H1 (cell line): ENCODE results near the gene R3HDM4. TPM values are rescaled to one million over a fixed set of nuclear protein-coding genes. Genes with fewer than 3 reads are reported as not detected.

Experiments
- CTCF ChIA-PET: fragments of 300-600 bp; sonication (Branson Sonifier 250); formaldehyde crosslinking; loops from one replicate; lab custom pipeline; 2021; ENCODE audit not compliant: partially characterized antibody; lab: Charles Lee
- POLR2A ChIA-PET: fragments of 300-600 bp; sonication (Branson Sonifier 250); formaldehyde crosslinking; loops from one replicate; lab custom pipeline; 2021; ENCODE audit warnings: inconsistent platforms; ENCODE audit not compliant: partially characterized antibody; lab: Charles Lee
- DNase-seq, 2 experiments: peaks; one replicate each; pipeline versions ENCODE4 v3.0.0 to v3.0.0-alpha.2; 2010 to 2022; ENCODE audit warnings: low spot score in 2 of 2, low read depth in 1 of 2, mixed read lengths in 1 of 2
- FAIRE-seq: peaks from 2 replicates; lab custom pipeline; 2011; peaks lifted over from hg19 to GRCh38; lab: Jason Lieb, UNC
- H2AFZ ChIP-seq: 2 replicates; pipeline ENCODE4 v1.8.1; 2012; ENCODE audit warnings: low read length, inconsistent platforms
- H2AK5ac ChIP-seq: 2 replicates; pipeline ENCODE4 v1.6.1; 2013; ENCODE audit warnings: low read depth, low read length
- H2BK120ac ChIP-seq: replicated peaks from 2 replicates; pipeline ENCODE3; 2013; ENCODE audit warnings: low read depth, low read length, inconsistent platforms
- H2BK12ac ChIP-seq: 2 replicates; pipeline ENCODE4 v1.6.1; 2013; ENCODE audit warnings: low read depth, low read length
- H2BK15ac ChIP-seq: 2 replicates; pipeline ENCODE4 v1.6.1; 2013; ENCODE audit warnings: low read length
- H2BK20ac ChIP-seq: 2 replicates; pipeline ENCODE4 v1.6.1; 2013; ENCODE audit warnings: low read length
- H2BK5ac ChIP-seq: 2 replicates; pipeline ENCODE4 v1.6.1; 2013; ENCODE audit warnings: low read depth, low read length
- H3K14ac ChIP-seq: 2 replicates; pipeline ENCODE4 v1.6.1; 2013; ENCODE audit warnings: inconsistent platforms; ENCODE audit not compliant: insufficient read length
- H3K18ac ChIP-seq: 2 replicates; pipeline ENCODE4 v1.6.1; 2013; ENCODE audit warnings: low read length; ENCODE audit errors: extremely low read depth
- H3K23ac ChIP-seq: 2 replicates; pipeline ENCODE4 v1.6.1; 2013; ENCODE audit warnings: inconsistent platforms; ENCODE audit not compliant: insufficient read length
- H3K23me2 ChIP-seq: 2 replicates; pipeline ENCODE4 v1.6.1; 2013; ENCODE audit warnings: low read depth, low read length
- H3K27ac ChIP-seq: 2 replicates; pipeline ENCODE4 v1.6.1; 2011; ENCODE audit warnings: low read depth, low read length, inconsistent platforms
- H3K27me3 ChIP-seq, 4 experiments: replicated peaks in 1 of 4; 1 replicate in 1 of 4; 2 replicates in 3 of 4; pipeline versions ENCODE4 v1.6.1 to v1.8.1; 2011 to 2013; ENCODE audit warnings: low read length in 3 of 4, mild to moderate bottlenecking in 3 of 4, inconsistent platforms in 2 of 4, mixed read lengths in 2 of 4, moderate library complexity in 1 of 4; ENCODE audit not compliant: control insufficient read depth in 3 of 4, insufficient read depth in 3 of 4; ENCODE audit errors: extremely low read depth in 1 of 4
- H3K36me3 ChIP-seq, 4 experiments: 2 replicates each; pipeline versions ENCODE4 v1.6.1 to v1.8.1; 2011 to 2013; ENCODE audit warnings: mild to moderate bottlenecking in 4 of 4, low read length in 3 of 4, moderate library complexity in 2 of 4, control low read depth in 1 of 4, inconsistent platforms in 1 of 4; ENCODE audit not compliant: insufficient read depth in 4 of 4, control insufficient read depth in 2 of 4
- H3K4ac ChIP-seq: replicated peaks from 2 replicates; pipeline ENCODE3; 2013; ENCODE audit warnings: low read length, low read depth, mixed read lengths, inconsistent platforms; ENCODE audit not compliant: insufficient read length
- H3K4me1 ChIP-seq, 4 experiments: replicated peaks in 1 of 4; 1 replicate in 1 of 4; 2 replicates in 3 of 4; pipeline versions ENCODE4 v1.6.1 to v1.8.1; 2011 to 2013; ENCODE audit warnings: low read length in 3 of 4, inconsistent platforms in 2 of 4, mixed read lengths in 1 of 4; ENCODE audit not compliant: insufficient read depth in 4 of 4, control insufficient read depth in 3 of 4
- H3K4me2 ChIP-seq, 2 experiments: 2 replicates each; pipeline versions ENCODE4 v1.6.1 to v1.8.1; 2011 to 2013; ENCODE audit warnings: low read depth in 2 of 2, low read length in 2 of 2, control low read depth in 1 of 2, inconsistent platforms in 1 of 2, mild to moderate bottlenecking in 1 of 2; ENCODE audit not compliant: insufficient read depth in 1 of 2
- H3K4me3 ChIP-seq, 4 experiments: fragments of 200-600, 300-600 bp in 1 of 4; sonication (generic), shearing (Covaris generic), sonication (Bioruptor Twin) in 1 of 4; 2 replicates each; pipeline versions ENCODE4 v1.5.1 to v1.8.1; 2011 to 2016; ENCODE audit warnings: low read length in 4 of 4, low read depth in 3 of 4, control low read depth in 2 of 4, inconsistent platforms in 2 of 4, mild to moderate bottlenecking in 2 of 4, mixed read lengths in 1 of 4, moderate library complexity in 1 of 4; ENCODE audit not compliant: insufficient read depth in 2 of 4; ENCODE audit errors: extremely low read depth in 1 of 4
- H3K56ac ChIP-seq: replicated peaks from 2 replicates; pipeline ENCODE3; 2013; ENCODE audit warnings: low read depth, mild to moderate bottlenecking, mixed read lengths, low read length, inconsistent platforms; ENCODE audit not compliant: insufficient read length
- H3K79me1 ChIP-seq: 2 replicates; pipeline ENCODE4 v1.6.1; 2013; ENCODE audit warnings: low read depth, low read length, control low read depth
- H3K79me2 ChIP-seq, 2 experiments: 2 replicates each; pipeline versions ENCODE4 v1.6.1 to v1.8.1; 2012 to 2013; ENCODE audit warnings: low read length in 2 of 2, mild to moderate bottlenecking in 2 of 2, inconsistent platforms in 1 of 2; ENCODE audit not compliant: insufficient read depth in 2 of 2, control insufficient read depth in 1 of 2
- H3K9ac ChIP-seq, 4 experiments: replicated peaks in 1 of 4; 1 replicate in 1 of 4; 2 replicates in 3 of 4; pipeline versions ENCODE4 v1.6.1 to v1.8.1; 2011 to 2013; ENCODE audit warnings: low read depth in 3 of 4, low read length in 3 of 4, control low read depth in 2 of 4, mild to moderate bottlenecking in 2 of 4, moderate library complexity in 2 of 4, inconsistent platforms in 1 of 4; ENCODE audit errors: extremely low read depth in 1 of 4
- H3K9me3 ChIP-seq, 2 experiments: 2 replicates each; pipeline versions ENCODE4 v1.6.1 to v1.8.1; 2012 to 2013; ENCODE audit warnings: mild to moderate bottlenecking in 2 of 2, moderate library complexity in 2 of 2, control low read depth in 1 of 2, inconsistent platforms in 1 of 2, low read depth in 1 of 2, low read length in 1 of 2, mixed read lengths in 1 of 2; ENCODE audit not compliant: insufficient read depth in 2 of 2
- H4K20me1 ChIP-seq, 2 experiments: replicated peaks in 1 of 2; 2 replicates each; pipeline versions ENCODE3 to v1.8.1; 2011 to 2013; ENCODE audit warnings: inconsistent platforms in 2 of 2, low read length in 2 of 2, mild to moderate bottlenecking in 1 of 2; ENCODE audit not compliant: insufficient read depth in 2 of 2, control insufficient read depth in 1 of 2
- H4K5ac ChIP-seq: 2 replicates; pipeline ENCODE4 v1.6.1; 2013; ENCODE audit warnings: low read length, low read depth, mixed read lengths, inconsistent platforms; ENCODE audit not compliant: insufficient read length
- H4K8ac ChIP-seq: 2 replicates; pipeline ENCODE4 v1.8.0; 2013; ENCODE audit warnings: mild to moderate bottlenecking, moderate library complexity, low read length, inconsistent platforms; ENCODE audit not compliant: insufficient read depth; ENCODE audit errors: extremely low read depth
- H4K91ac ChIP-seq: replicated peaks from 2 replicates; pipeline ENCODE3; 2013; ENCODE audit warnings: low read length, mixed read lengths, inconsistent platforms; ENCODE audit not compliant: insufficient read length
- ATF3 ChIP-seq: IDR thresholded peaks from 2 replicates; pipeline ENCODE4 v1.6.1; 2011; ENCODE audit warnings: low read depth, mild to moderate bottlenecking, low read length; ENCODE audit not compliant: insufficient read depth
- GTF2F1 ChIP-seq: IDR thresholded peaks from 2 replicates; pipeline ENCODE4 v1.6.1; 2012; ENCODE audit warnings: low read depth, low read length, improper control_type of control experiment, borderline replicate concordance
- RBBP5 ChIP-seq: IDR thresholded peaks from 2 replicates; pipeline ENCODE4 v1.7.1; 2012; ENCODE audit warnings: low read depth, mild to moderate bottlenecking, inconsistent platforms, low read length, moderate library complexity, borderline replicate concordance
- SAP30 ChIP-seq: fragments of 300-600 bp; sonication (generic); IDR thresholded peaks from 2 replicates; pipeline ENCODE4 v1.7.1; 2012; ENCODE audit warnings: low read length, moderate library complexity, mild to moderate bottlenecking, inconsistent platforms; ENCODE audit not compliant: insufficient read depth, insufficient replicate concordance
- SUZ12 ChIP-seq: fragments of 200-600 bp; sonication (generic); IDR thresholded peaks from 2 replicates; pipeline ENCODE4 v1.6.1; 2012; ENCODE audit warnings: mild to moderate bottlenecking, inconsistent platforms, low read length, moderate library complexity, mixed read lengths
- YY1 ChIP-seq: IDR thresholded peaks from 2 replicates; pipeline ENCODE4 v1.6.1; 2011; ENCODE audit warnings: low read depth, mild to moderate bottlenecking, low read length
- WGBS, 2 experiments: shearing (Covaris generic) in 1 of 2; methylation state at CpG; one replicate each; pipeline versions ENCODE4 v1.1.6 to v1.1.7; 2013 to 2015; ENCODE audit warnings: low lambda C conversion rate in 2 of 2, mixed read lengths in 2 of 2, inconsistent platforms in 1 of 2, low coverage in 1 of 2, missing lambda C conversion rate in 1 of 2; ENCODE audit not compliant: insufficient replicate concordance in 2 of 2, insufficient coverage in 1 of 2, insufficient read length in 1 of 2; ENCODE audit errors: extremely low coverage in 1 of 2, missing lambda C conversion rate in 1 of 2; 5-methylcytosine and 5-hydroxymethylcytosine counted together
- polyA plus RNA-seq, 7 experiments: library from polyadenylated mRNA; depleted of rRNA in 3 of 7; stranded (reverse) in 5 of 7; unstranded in 2 of 7; fragments of >200 nt in 5 of 7; fragments of 200-250 nt in 2 of 7; gene quantifications; 1 replicate in 5 of 7; 2 replicates in 1 of 7; 4 replicates in 1 of 7; pipeline versions ENCODE4 v1.2.1 to v1.2.3, GENCODE V29; 2011 to 2013; ENCODE audit warnings: missing spikeins in 2 of 7, mixed read lengths in 2 of 7
- total RNA-seq: library from RNA; stranded (reverse); fragmentation: NEBNext Ultra II Directional; extraction: Animal tissue kit (Norgen Biotek cat#: 25700); gene quantifications from 2 replicates; pipeline ENCODE4 v1.2.1, GENCODE V29; 2021

The R3HDM4 gene
- total and polyA plus RNA-seq, 2 of the 8 experiments (the other 6 are each of a cell fraction or from before 2014, with no cell fraction given) = 76.8 to 102 TPM

GRCh38 chr19:853014-853585 is 59.9 kb downstream of the R3HDM4 start:
- H3K4ac ChIP-seq = no peak overlapping the region
- no peak overlapping the region for H4K5ac ChIP-seq
- H3K27me3 ChIP-seq = no peaks in the 10 kb centered on the region; a peak in 1 of 7 replicates
- H3K23ac ChIP-seq = no peak overlapping the region
- no peaks in the 10 kb centered on the region for H3K23me2 ChIP-seq
- no peak overlapping the region for H4K91ac ChIP-seq
- no peaks in the 10 kb centered on the region for H3K9me3 ChIP-seq
- H3K56ac ChIP-seq = no peak overlapping the region
- ChIA-PET POLR2A (no interaction called here), CTCF (no interaction called here)
- H4K8ac ChIP-seq = no peak overlapping the region
- H4K20me1 ChIP-seq = no peaks in the 10 kb centered on the region
- H3K14ac ChIP-seq = no peak overlapping the region
- no peak overlapping the region for H2BK5ac ChIP-seq
- H3K9ac ChIP-seq = no peak overlapping the region
- DNase-seq (no peak), FAIRE-seq (no peak)
- H3K27ac ChIP-seq = no peak overlapping the region
- H3K36me3 ChIP-seq = no peaks in the 10 kb centered on the region
- H2BK12ac ChIP-seq = no peak overlapping the region
- WGBS, 2 experiments = 88% methylated on average over 10 of the region's 67 CpGs; no CpG with 5 or more reads in 1 of the 2 experiments
- H3K4me1 ChIP-seq = no peaks in the 10 kb centered on the region
- H2BK20ac ChIP-seq = no peak overlapping the region
- H3K4me2 ChIP-seq = no peak overlapping the region
- H2AK5ac ChIP-seq = no peak overlapping the region
- H3K79me2 ChIP-seq = no peaks in the 10 kb centered on the region
- H2AFZ ChIP-seq = no peak overlapping the region
- H3K18ac ChIP-seq = no peak overlapping the region
- no peaks in the 10 kb centered on the region for H3K79me1 ChIP-seq
- H2BK120ac ChIP-seq = no peak overlapping the region
- H2BK15ac ChIP-seq = no peak overlapping the region
- no peak overlapping the region for H3K4me3 ChIP-seq
- TF ChIP-seq RBBP5 (no peak), SAP30 (no peak), YY1 (no peak), SUZ12 (no peak), GTF2F1 (no peak), ATF3 (no peak)
